ENCODE results near the gene ABCC4.
A peak's percentile ranks its signal among the peaks of the same experiment; 100 is the strongest.
"Not testable (repeated sequence)": the region's sequence is repeated elsewhere in the genome, so short reads cannot be mapped to it uniquely, and the experiment has no call there.

Gene ABCC4

GRCh38 chr13:95226932-95227695 lies 74.1 kb downstream of the ABCC4 start:
- DNase-seq = no peak

GRCh38 chr13:95226476-95226875 lies 74.8 kb downstream of the ABCC4 start:
- DNase-seq = no peak

- no peak for DNase-seq
Measured at GRCh38 chr13:95226050-95226449, 75.2 kb downstream of the ABCC4 start.

- no peak for DNase-seq
Measured at GRCh38 chr13:95224064-95224463, 77.2 kb downstream of the ABCC4 start.

GRCh38 chr13:95222733-95223018 lies 78.6 kb downstream of the ABCC4 start:
- DNase-seq = no peak

GRCh38 chr13:95221971-95222732 lies 79.1 kb downstream of the ABCC4 start:
- DNase-seq = no peak

GRCh38 chr13:95220611-95221010 lies 80.6 kb downstream of the ABCC4 start:
- no peak for DNase-seq

GRCh38 chr13:95217920-95218830 lies 83.1 kb downstream of the ABCC4 start:
- no peak for DNase-seq

GRCh38 chr13:95216182-95216581 lies 85.1 kb downstream of the ABCC4 start:
- DNase-seq = no peak

GRCh38 chr13:95212983-95213850 lies 88.0 kb downstream of the ABCC4 start:
- DNase-seq = peak; percentile 46

- no peak for DNase-seq
Measured at GRCh38 chr13:95209109-95209508, 92.1 kb downstream of the ABCC4 start.

GRCh38 chr13:95207769-95208366 lies 93.4 kb downstream of the ABCC4 start:
- no peak for DNase-seq

- DNase-seq = no peak
Measured at GRCh38 chr13:95206116-95206515, 95.1 kb downstream of the ABCC4 start.

- DNase-seq = no peak
Measured at GRCh38 chr13:95204231-95204765, 97.0 kb downstream of the ABCC4 start.

GRCh38 chr13:95201814-95202651 lies 99.2 kb downstream of the ABCC4 start:
- no peak for DNase-seq

- not testable (repeated sequence) for DNase-seq
Measured at GRCh38 chr13:95200386-95200957, 100.8 kb downstream of the ABCC4 start.

- no peak for DNase-seq
Measured at GRCh38 chr13:95199896-95200295, 101.4 kb downstream of the ABCC4 start.

- DNase-seq = not testable (repeated sequence)
Measured at GRCh38 chr13:95198606-95199005, 102.6 kb downstream of the ABCC4 start.

GRCh38 chr13:95197548-95197947 lies 103.7 kb downstream of the ABCC4 start:
- no peak for DNase-seq

- DNase-seq = no peak
Measured at GRCh38 chr13:95195146-95195545, 106.1 kb downstream of the ABCC4 start.
